Amniotic epithelial cell (primary cell): ENCODE data around the gene KIF12.

Source experiments
- DNase-seq: peaks from one replicate; pipeline ENCODE4 v3.0.0-alpha.2; 2010; ENCODE audit warnings: low read depth

KIF12 gene

GRCh38 chr9:114123031-114123977, 24.2 kb upstream of the KIF12 start:
- no peak for DNase-seq

GRCh38 chr9:114122136-114123027, 23.3 kb upstream of the KIF12 start:
- no peak for DNase-seq

- no peak for DNase-seq
Measured at GRCh38 chr9:114121227-114122135, 22.4 kb upstream of the KIF12 start.

- no peak for DNase-seq
Measured at GRCh38 chr9:114120192-114121014, 21.3 kb upstream of the KIF12 start.

- DNase-seq = no peak
Measured at GRCh38 chr9:114119242-114120191, 20.4 kb upstream of the KIF12 start.

- no peak for DNase-seq
Measured at GRCh38 chr9:114117996-114118830, 19.1 kb upstream of the KIF12 start.

- no peak for DNase-seq
Measured at GRCh38 chr9:114117614-114117995, 18.5 kb upstream of the KIF12 start.

GRCh38 chr9:114116126-114116747, 17.1 kb upstream of the KIF12 start:
- no peak for DNase-seq

- DNase-seq = no peak
Measured at GRCh38 chr9:114115654-114116125, 16.6 kb upstream of the KIF12 start.

- no peak for DNase-seq
Measured at GRCh38 chr9:114114364-114114763, 15.3 kb upstream of the KIF12 start.

GRCh38 chr9:114112778-114113584, 13.9 kb upstream of the KIF12 start:
- DNase-seq = peak; percentile 67

GRCh38 chr9:114112325-114112724, 13.2 kb upstream of the KIF12 start:
- DNase-seq = no peak

GRCh38 chr9:114110180-114110579, 11.1 kb upstream of the KIF12 start:
- peak; percentile 85 for DNase-seq

- peak; percentile 28 for DNase-seq
Measured at GRCh38 chr9:114109124-114109523, 10.0 kb upstream of the KIF12 start.

- peak; percentile 63 for DNase-seq
Measured at GRCh38 chr9:114108016-114108833, 9.1 kb upstream of the KIF12 start.

GRCh38 chr9:114107286-114108001, 8.4 kb upstream of the KIF12 start:
- no peak for DNase-seq
